Measurements from ENCODE around the gene AQP2. TPM values are rescaled to one million over a fixed set of nuclear protein-coding genes. Genes with fewer than 3 reads are reported as not detected.

The AQP2 gene
- total RNA-seq, 4 donors from 2014 or later = not detected

DNA sequence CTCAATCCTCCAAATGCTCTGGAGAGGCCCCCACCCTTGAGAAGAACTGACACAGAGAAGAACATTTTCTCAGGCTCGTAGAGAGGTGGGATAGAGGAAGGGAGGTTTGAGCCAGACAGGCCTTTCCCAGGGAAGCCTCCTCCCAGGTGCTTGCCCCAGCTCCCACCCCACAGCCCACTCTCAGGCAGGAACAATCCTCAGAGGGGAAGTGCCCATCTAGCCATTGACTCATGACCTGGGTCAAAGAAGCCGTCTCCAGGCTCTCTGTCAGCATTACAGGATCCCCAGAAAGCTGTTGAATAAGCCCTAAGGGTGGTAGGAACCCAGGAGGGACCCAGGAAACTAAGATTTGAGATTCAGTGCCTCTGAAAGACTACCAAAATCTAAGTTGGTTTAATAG is 26.0 kb downstream of the AQP2 start:
- no peaks in the 10 kb centered on the region for H3K9me3 ChIP-seq
- in situ Hi-C loops (cut with MboI; ENCODE audit: low pct_ligation_motif_present in 1 of 4, low pct_unique_long_range_greater_than_20kb in 1 of 4, low sequenced_read_pairs in 3 of 4) (loop anchor here in 1 of 4 donors (10.0 kb wide), 1 partner anchor 78 kb away; the partner anchor contains the start of gene ASIC1), intact Hi-C loops (cut with DNase I; ENCODE audit: low total_unique reads) (no loop called here)
- no peak for DNase-seq
- no peak overlapping the region for H3K27ac ChIP-seq
- no peaks in the 10 kb centered on the region for H3K36me3 ChIP-seq
- H3K4me3 ChIP-seq = no peak overlapping the region
- 78% methylated on average over 2 of the region's 2 CpGs; no CpG with 5 or more reads in 1 of the 2 donors for WGBS, 2 donors (ENCODE audit: low coverage in 1 of 2)
- H3K4me1 ChIP-seq = peaks cover 0 to 14% (median 6%) of the 10 kb centered on the region in 4 donors
- TF ChIP-seq EP300 (IDR thresholded peaks at IDR 0.05; ENCODE audit: low read depth) (no peak), POLR2AphosphoS5 (IDR thresholded peaks at IDR 0.05) (no peak), POLR2A (IDR thresholded peaks at IDR 0.05) (no peak)
- TF ChIP-seq, protein P1, sequence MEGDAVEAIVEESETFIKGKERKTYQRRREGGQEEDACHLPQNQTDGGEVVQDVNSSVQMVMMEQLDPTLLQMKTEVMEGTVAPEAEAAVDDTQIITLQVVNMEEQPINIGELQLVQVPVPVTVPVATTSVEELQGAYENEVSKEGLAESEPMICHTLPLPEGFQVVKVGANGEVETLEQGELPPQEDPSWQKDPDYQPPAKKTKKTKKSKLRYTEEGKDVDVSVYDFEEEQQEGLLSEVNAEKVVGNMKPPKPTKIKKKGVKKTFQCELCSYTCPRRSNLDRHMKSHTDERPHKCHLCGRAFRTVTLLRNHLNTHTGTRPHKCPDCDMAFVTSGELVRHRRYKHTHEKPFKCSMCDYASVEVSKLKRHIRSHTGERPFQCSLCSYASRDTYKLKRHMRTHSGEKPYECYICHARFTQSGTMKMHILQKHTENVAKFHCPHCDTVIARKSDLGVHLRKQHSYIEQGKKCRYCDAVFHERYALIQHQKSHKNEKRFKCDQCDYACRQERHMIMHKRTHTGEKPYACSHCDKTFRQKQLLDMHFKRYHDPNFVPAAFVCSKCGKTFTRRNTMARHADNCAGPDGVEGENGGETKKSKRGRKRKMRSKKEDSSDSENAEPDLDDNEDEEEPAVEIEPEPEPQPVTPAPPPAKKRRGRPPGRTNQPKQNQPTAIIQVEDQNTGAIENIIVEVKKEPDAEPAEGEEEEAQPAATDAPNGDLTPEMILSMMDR (IDR thresholded peaks at IDR 0.05) = no peak
- H3K27me3 ChIP-seq = no peaks in the 10 kb centered on the region

DNA sequence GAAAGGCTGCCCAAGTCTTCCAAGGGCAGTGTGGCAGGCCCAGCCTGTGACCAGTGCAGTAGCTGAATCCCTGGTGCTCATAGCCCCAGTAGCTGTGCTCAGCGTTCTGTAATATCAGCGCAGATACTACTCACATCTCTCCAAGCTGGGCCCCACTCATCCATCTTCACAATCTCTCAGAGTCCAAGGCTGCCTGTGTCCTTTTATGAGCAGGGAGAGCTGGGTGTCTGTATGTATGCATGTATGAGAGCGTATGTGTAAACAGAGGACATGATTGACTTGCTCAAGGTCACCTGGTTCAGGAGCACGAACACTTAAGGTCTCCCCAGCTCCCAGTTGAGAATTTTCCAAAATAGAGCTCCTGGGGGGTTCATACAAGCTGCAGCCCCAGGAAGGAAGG is 27.6 kb downstream of the AQP2 start:
- Histone ChIP-seq H3K27ac (no peak overlapping the region), H3K9me3 (no peaks in the 10 kb centered on the region), H3K4me1 (peaks cover 0 to 22% (median 6%) of the 10 kb centered on the region in 4 donors), H3K36me3 (no peaks in the 10 kb centered on the region), H3K4me3 (no peak overlapping the region), H3K27me3 (no peaks in the 10 kb centered on the region)
- in situ Hi-C loops (cut with MboI; ENCODE audit: low pct_ligation_motif_present in 1 of 4, low pct_unique_long_range_greater_than_20kb in 1 of 4, low sequenced_read_pairs in 3 of 4) (loop anchor here in 1 of 4 donors (10.0 kb wide), 1 partner anchor 77 kb away; the partner anchor contains the start of gene ASIC1), intact Hi-C loops (cut with DNase I; ENCODE audit: low total_unique reads) (no loop called here)
- 60 to 80% methylated on average over 2 to 4 of the region's 4 CpGs for WGBS, 2 donors (ENCODE audit: low coverage in 1 of 2)
- no peak for DNase-seq
- TF ChIP-seq POLR2AphosphoS5 (IDR thresholded peaks at IDR 0.05) = no peak
- TF ChIP-seq POLR2A (IDR thresholded peaks at IDR 0.05) = no peak
- TF ChIP-seq EP300 (IDR thresholded peaks at IDR 0.05; ENCODE audit: low read depth) = no peak
- TF ChIP-seq, protein P1 (IDR thresholded peaks at IDR 0.05) = no peak

DNA sequence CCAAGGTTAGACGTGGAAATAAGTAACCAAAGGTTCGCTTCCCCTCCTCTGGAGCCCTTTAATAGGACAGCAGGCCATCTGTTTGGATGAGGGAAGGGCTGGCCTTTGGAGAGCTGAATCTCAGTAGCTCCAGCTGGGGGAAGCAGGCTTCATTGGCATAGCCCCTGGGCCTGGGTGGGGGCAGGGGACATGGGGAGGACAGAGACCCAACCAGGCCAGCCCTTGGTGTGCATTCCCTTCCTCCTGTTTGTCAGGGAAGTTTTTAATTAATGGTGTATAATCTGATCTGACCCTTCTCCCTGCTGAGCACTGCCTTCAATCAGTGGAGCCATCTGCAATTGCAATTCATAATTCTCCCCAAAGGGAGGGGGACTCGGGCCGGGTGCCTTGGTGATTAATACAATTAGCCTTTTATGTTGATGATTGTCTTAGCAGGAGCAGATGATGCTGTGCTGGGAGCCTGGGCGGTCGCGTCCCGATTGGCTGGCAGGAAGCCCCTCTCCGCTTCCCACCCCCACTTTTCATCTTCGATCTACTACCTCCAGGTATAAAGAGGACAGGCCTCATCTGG is 28.6 kb downstream of the AQP2 start:
- TF ChIP-seq EP300 (IDR thresholded peaks at IDR 0.05; ENCODE audit: low read depth) = no peak
- no peak for TF ChIP-seq POLR2A (IDR thresholded peaks at IDR 0.05)
- no peak for TF ChIP-seq POLR2AphosphoS5 (IDR thresholded peaks at IDR 0.05)
- TF ChIP-seq, protein P1 (IDR thresholded peaks at IDR 0.05) = no peak
- Histone ChIP-seq H3K9me3 (no peaks in the 10 kb centered on the region), H3K4me1 (peaks cover 0 to 28% (median 12%) of the 10 kb centered on the region in 4 donors), H3K27ac (no peak overlapping the region), H3K27me3 (no peaks in the 10 kb centered on the region), H3K36me3 (no peaks in the 10 kb centered on the region), H3K4me3 (no peak overlapping the region)
- WGBS, 2 donors (ENCODE audit: low coverage in 1 of 2) = 85% methylated on average over 10 of the region's 10 CpGs; no CpG with 5 or more reads in 1 of the 2 donors
- in situ Hi-C loops (cut with MboI; ENCODE audit: low pct_ligation_motif_present in 1 of 4, low pct_unique_long_range_greater_than_20kb in 1 of 4, low sequenced_read_pairs in 3 of 4) (loop anchor here in 1 of 4 donors (10.0 kb wide), 1 partner anchor 76 kb away; the partner anchor contains the start of gene ASIC1), intact Hi-C loops (cut with DNase I; ENCODE audit: low total_unique reads) (no loop called here)
- DNase-seq = no peak

DNA sequence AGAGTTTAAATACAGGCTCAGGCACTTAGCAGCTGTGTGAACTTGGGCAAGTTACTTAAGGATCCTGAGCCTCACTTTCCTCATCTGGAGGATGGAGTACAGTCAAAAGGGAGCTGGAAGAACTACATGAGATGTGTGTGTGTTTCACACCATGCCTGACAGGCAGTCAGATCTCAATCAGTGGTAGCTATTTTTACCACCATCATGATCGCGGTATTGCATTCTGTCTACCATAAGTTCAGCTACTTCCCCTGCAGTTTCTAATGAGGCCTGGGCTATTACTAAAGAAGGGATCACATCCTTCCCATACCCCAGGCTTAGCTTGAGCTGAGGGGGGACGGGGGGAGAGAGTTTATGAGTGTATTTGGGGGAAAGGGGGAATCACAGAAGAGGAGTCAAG is 29.3 kb downstream of the AQP2 start:
- Histone ChIP-seq H3K27me3 (no peaks in the 10 kb centered on the region), H3K4me3 (no peak overlapping the region), H3K27ac (no peak overlapping the region), H3K9me3 (no peaks in the 10 kb centered on the region), H3K36me3 (no peaks in the 10 kb centered on the region), H3K4me1 (peaks cover 0 to 29% (median 12%) of the 10 kb centered on the region in 4 donors)
- TF ChIP-seq, protein P1 (IDR thresholded peaks at IDR 0.05) = no peak
- TF ChIP-seq POLR2A (IDR thresholded peaks at IDR 0.05) = no peak
- TF ChIP-seq EP300 (IDR thresholded peaks at IDR 0.05; ENCODE audit: low read depth) = no peak
- TF ChIP-seq POLR2AphosphoS5 (IDR thresholded peaks at IDR 0.05) = no peak
- 81 to 100% methylated on average over 1 to 3 of the region's 3 CpGs for WGBS, 2 donors (ENCODE audit: low coverage in 1 of 2)
- in situ Hi-C loops (cut with MboI; ENCODE audit: low pct_ligation_motif_present in 1 of 4, low pct_unique_long_range_greater_than_20kb in 1 of 4, low sequenced_read_pairs in 3 of 4) = loop anchor here in 1 of 4 donors (10.0 kb wide), 1 partner anchor 75 kb away; the partner anchor contains the start of gene ASIC1
- no peak for DNase-seq
- intact Hi-C loops (cut with DNase I; ENCODE audit: low total_unique reads) = no loop called here
